Left colon (tissue), 2 donors: ENCODE data around the gene KREMEN1. TPM values are rescaled to one million over a fixed set of nuclear protein-coding genes. Genes with fewer than 3 reads are reported as not detected.

Source experiments
- ATAC-seq: fragments of 200-7000 bp; cut with Tn5 transposase; one replicate; pipeline ENCODE4 v1.9.1; 2020; ENCODE audit warnings: mild to moderate bottlenecking, moderate library complexity
- DNase-seq, 2 donors: peaks; one replicate each; pipeline ENCODE4 v3.0.0-alpha.2; 2020
- intact Hi-C, 2 donors: fragments of 100-400 bp; cut with DNase I in 1 of 2; cut with micrococcal nuclease in 1 of 2; formaldehyde crosslinking; loops; one replicate each; pipeline versions ENCODE4 v1.11.2 to v1.14.0; 2022; cut with DNase I, micrococcal nuclease
- total RNA-seq, 2 donors: library from RNA; stranded (reverse); fragmentation: NEBNext Ultra II Directional; extraction: Animal tissue kit (Norgen Biotek cat#: 25700); gene quantifications; one replicate each; pipeline ENCODE4 v1.2.1, GENCODE V29; 2021
- donor health status: DM: no; HTN: no; CAD: no.
- donor health status: DM: yes; HTN: yes; CAD: no.

Gene KREMEN1
- total RNA-seq, 2 donors from 2014 or later, result 24.0 to 38.7 TPM

- peak in 1 of 2 donors; percentile 26 for DNase-seq
- ATAC-seq, result peak; percentile 60
- intact Hi-C loops, result no loop called here
These were observed 19.4 kb downstream of the KREMEN1 start for GRCh38 chr22:29092243-29092642.

GRCh38 chr22:29093030-29093429 lies 20.2 kb downstream of the KREMEN1 start:
- ATAC-seq (no peak), DNase-seq (no peak)
- intact Hi-C loops, result no loop called here

- DNase-seq, result no peak
- ATAC-seq, result no peak
- intact Hi-C loops, result no loop called here
These were observed 20.9 kb downstream of the KREMEN1 start for GRCh38 chr22:29093501-29094300.

- no peak for ATAC-seq
- no peak for DNase-seq
- intact Hi-C loops, result no loop called here
These were observed 22.6 kb downstream of the KREMEN1 start for GRCh38 chr22:29095459-29095858.

- intact Hi-C loops, result no loop called here
- DNase-seq (no peak), ATAC-seq (peak; percentile 59)
These were observed 24.2 kb downstream of the KREMEN1 start for GRCh38 chr22:29096736-29097669.

- intact Hi-C loops, result no loop called here
- ATAC-seq (no peak), DNase-seq (no peak)
These were observed 25.5 kb downstream of the KREMEN1 start for GRCh38 chr22:29098296-29098695.

GRCh38 chr22:29102300-29102699 lies 29.5 kb downstream of the KREMEN1 start:
- DNase-seq, result no peak
- ATAC-seq, result no peak
- intact Hi-C loops, result no loop called here

GRCh38 chr22:29103121-29103520 lies 30.3 kb downstream of the KREMEN1 start:
- DNase-seq (no peak), ATAC-seq (no peak)
- intact Hi-C loops, result no loop called here

- DNase-seq, result no peak
- no peak for ATAC-seq
- intact Hi-C loops, result no loop called here
These were observed 32.6 kb downstream of the KREMEN1 start for GRCh38 chr22:29105468-29105867.

GRCh38 chr22:29106839-29107238 lies 34.0 kb downstream of the KREMEN1 start:
- ATAC-seq (no peak), DNase-seq (no peak)
- intact Hi-C loops, result no loop called here

GRCh38 chr22:29108137-29108536 lies 35.3 kb downstream of the KREMEN1 start:
- no peak for ATAC-seq
- intact Hi-C loops, result no loop called here

GRCh38 chr22:29109822-29110221 lies 37.0 kb downstream of the KREMEN1 start:
- no peak for DNase-seq
- ATAC-seq, result peak; percentile 91
- intact Hi-C loops, result no loop called here

More at GRCh38 chr22:29108137-29108536, 35.3 kb downstream of the KREMEN1 start:
- no peak for DNase-seq

- intact Hi-C loops, result no loop called here
- no peak for DNase-seq
These were observed 38.1 kb downstream of the KREMEN1 start for GRCh38 chr22:29110946-29111345.

GRCh38 chr22:29112121-29112520 lies 39.3 kb downstream of the KREMEN1 start:
- no peak for ATAC-seq
- DNase-seq, result no peak
- intact Hi-C loops, result no loop called here

More at GRCh38 chr22:29110946-29111345, 38.1 kb downstream of the KREMEN1 start:
- no peak for ATAC-seq

GRCh38 chr22:29112681-29113080 lies 39.8 kb downstream of the KREMEN1 start:
- intact Hi-C loops, result no loop called here
- ATAC-seq (no peak), DNase-seq (no peak)

GRCh38 chr22:29113319-29113718 lies 40.5 kb downstream of the KREMEN1 start:
- DNase-seq, result no peak
- no peak for ATAC-seq
- intact Hi-C loops, result no loop called here

GRCh38 chr22:29114392-29114791 lies 41.6 kb downstream of the KREMEN1 start:
- intact Hi-C loops, result no loop called here
- ATAC-seq (no peak), DNase-seq (no peak)

- DNase-seq (no peak), ATAC-seq (no peak)
- intact Hi-C loops, result no loop called here
These were observed 43.0 kb downstream of the KREMEN1 start for GRCh38 chr22:29115682-29116288.

GRCh38 chr22:29116397-29117123 lies 43.7 kb downstream of the KREMEN1 start:
- no peak for DNase-seq
- no peak for ATAC-seq
- intact Hi-C loops, result no loop called here
